Transverse colon (tissue), 4 donors: ENCODE results near the gene HDLBP. TPM values are rescaled to one million over a fixed set of nuclear protein-coding genes. Genes with fewer than 3 reads are reported as not detected.

ENCODE experiments used
- DNase-seq: peaks from one replicate; pipeline ENCODE4 v3.0.0-alpha.2; 2019
- H3K27ac ChIP-seq, 4 donors: fragments of 200-600 bp; sonication (generic); 2 replicates each; pipeline ENCODE4 v1.5.1; 2016 to 2018; ENCODE audit warnings: inconsistent platforms in 4 of 4
- H3K27me3 ChIP-seq: fragments of 200-600 bp; sonication (generic); 2 replicates; pipeline ENCODE4 v1.5.1; 2017; ENCODE audit warnings: inconsistent platforms
- H3K36me3 ChIP-seq, 4 donors: fragments of 200-600 bp; sonication (generic); 2 replicates each; pipeline ENCODE4 v1.5.1; 2017 to 2019; ENCODE audit warnings: inconsistent platforms in 4 of 4
- H3K4me1 ChIP-seq, 4 donors: fragments of 200-600 bp; sonication (generic); 2 replicates each; pipeline ENCODE4 v1.5.1; 2017 to 2020; ENCODE audit warnings: inconsistent platforms in 4 of 4
- H3K4me3 ChIP-seq, 4 donors: fragments of 200-600 bp; sonication (generic); 1 replicate in 1 of 4; 2 replicates in 3 of 4; pipeline versions ENCODE4 v1.5.1 to v1.6.1; 2017 to 2019; ENCODE audit warnings: inconsistent platforms in 4 of 4
- H3K9me3 ChIP-seq, 2 donors: fragments of 200-600 bp; sonication (generic); 2 replicates each; pipeline ENCODE4 v1.5.1; 2017 to 2019; ENCODE audit warnings: inconsistent platforms in 2 of 2
- CTCF ChIP-seq, 5 experiments: fragments of 200-600 bp in 3 of 5; fragments of 450-650 bp in 2 of 5; sonication (generic) in 3 of 5; IDR thresholded peaks; 1 replicate in 2 of 5; 2 replicates in 3 of 5; pipeline ENCODE4 v1.5.1; 2016 to 2017; ENCODE audit warnings: antibody characterized with exemption in 5 of 5, inconsistent platforms in 3 of 5, mild to moderate bottlenecking in 2 of 5, moderate library complexity in 1 of 5
- EP300 ChIP-seq: sonication (generic); formaldehyde crosslinking; IDR thresholded peaks from one replicate; pipeline ENCODE4 v1.6.1; 2017; ENCODE audit warnings: antibody characterized with exemption, low read depth
- POLR2A ChIP-seq: fragments of 450-650 bp; IDR thresholded peaks from one replicate; pipeline ENCODE4 v1.6.1; 2016; ENCODE audit warnings: antibody characterized with exemption, mild to moderate bottlenecking, moderate library complexity
- POLR2AphosphoS5 ChIP-seq, 3 donors: sonication (generic); formaldehyde crosslinking; IDR thresholded peaks; one replicate each; pipeline ENCODE4 v1.6.1; 2016; ENCODE audit warnings: antibody characterized with exemption in 3 of 3
- WGBS, 2 donors: methylation state at CpG; one replicate each; pipeline ENCODE4 v1.1.5; 2018; ENCODE audit warnings: low coverage in 1 of 2; 5-methylcytosine and 5-hydroxymethylcytosine counted together
- in situ Hi-C, 4 donors: fragments of 200-750 bp; cut with MboI; loops; one replicate each; pipeline versions ENCODE4 v1.15.0 to v1.15.1; 2017; ENCODE audit warnings: low sequenced_read_pairs in 3 of 4, low pct_ligation_motif_present in 1 of 4, low pct_unique_long_range_greater_than_20kb in 1 of 4
- intact Hi-C: fragments of 100-400 bp; cut with DNase I; formaldehyde crosslinking; loops from one replicate; pipeline ENCODE4 v1.15.1; 2023; ENCODE audit warnings: low total_unique reads
- total RNA-seq, 4 donors: library from RNA; depleted of rRNA; stranded (reverse); fragments of >200 nt; gene quantifications; one replicate each; pipeline ENCODE4 v1.1.0, GENCODE V29; 2016

HDLBP gene
- total RNA-seq, 4 donors from 2014 or later, result 168 to 1,885 (median 314) TPM

- 78 to 83% methylated on average over 4 of the region's 4 CpGs for WGBS, 2 donors
- intact Hi-C loops (no loop called here), in situ Hi-C loops (no loop called here)
- TF ChIP-seq POLR2AphosphoS5 (IDR thresholded peaks at IDR 0.05), result no peak
- TF ChIP-seq EP300, result no peak
- TF ChIP-seq POLR2A, result no peak
- no peak for TF ChIP-seq CTCF (IDR thresholded peaks at IDR 0.05)
- Histone ChIP-seq H3K9me3 (no peaks in the 10 kb centered on the region), H3K4me1 (no peaks in the 10 kb centered on the region), H3K4me3 (no peak overlapping the region), H3K27ac (peak overlapping the region in 1 of 4 donors; percentile 6), H3K27me3 (no peaks in the 10 kb centered on the region), H3K36me3 (peaks cover 0 to 25% (median 4%) of the 10 kb centered on the region in 4 donors)
- DNase-seq, result no peak
Measured at GRCh38 chr2:241178961-241179360, 136.5 kb downstream of the HDLBP start.

- Histone ChIP-seq H3K27me3 (no peaks in the 10 kb centered on the region), H3K4me1 (no peaks in the 10 kb centered on the region), H3K27ac (no peak overlapping the region), H3K9me3 (no peaks in the 10 kb centered on the region), H3K4me3 (no peak overlapping the region), H3K36me3 (peaks cover 0 to 19% (median 7%) of the 10 kb centered on the region in 4 donors)
- WGBS, 2 donors, result 94 to 96% methylated on average over 3 to 12 of the region's 12 CpGs
- in situ Hi-C loops, result no loop called here
- DNase-seq, result no peak
- intact Hi-C loops, result no loop called here
- no peak for TF ChIP-seq CTCF (IDR thresholded peaks at IDR 0.05)
- TF ChIP-seq EP300, result no peak
- TF ChIP-seq POLR2A, result no peak
- no peak for TF ChIP-seq POLR2AphosphoS5 (IDR thresholded peaks at IDR 0.05)
Measured at GRCh38 chr2:241177526-241178334, 137.7 kb downstream of the HDLBP start.

Other genes starting within 250 kb of the HDLBP start
- 100 to 1,000 TPM in 1 of 4 donors, 10 to 100 TPM in 3; 25.4 to 161 (median 34.3) TPM for gene MTERF4, start 213.4 kb downstream of the HDLBP start, total RNA-seq
- gene PASK, start 166.2 kb downstream of the HDLBP start, total RNA-seq, result 10 to 100 TPM in 2 of 4 donors, 1 to 10 TPM in 2; 7.0 to 35.2 (median 19.1) TPM
- 10 to 100 TPM; 10.8 to 84.2 (median 46.5) TPM for gene PPP1R7, start 165.2 kb downstream of the HDLBP start, total RNA-seq
- gene ANO7, start 127.0 kb downstream of the HDLBP start, total RNA-seq, result 100 to 1,000 TPM in 1 of 4 donors, 10 to 100 TPM in 3; 37.2 to 202 (median 71.0) TPM
- gene SEPTIN2, start 253 bp upstream of the HDLBP start, total RNA-seq, result 100 to 1,000 TPM; 116 to 264 (median 180) TPM
- gene FARP2, start 40.6 kb upstream of the HDLBP start, total RNA-seq, result 100 to 1,000 TPM in 3 of 4 donors, 10 to 100 TPM in 1; 96.5 to 164 (median 136) TPM
- gene STK25, start 192.9 kb upstream of the HDLBP start, total RNA-seq, result 100 to 1,000 TPM; 159 to 427 (median 205) TPM
- gene BOK, start 243.1 kb upstream of the HDLBP start, total RNA-seq, result 10 to 100 TPM; 21.0 to 84.2 (median 24.4) TPM